ENCODE data around the gene WDR64.

Gene WDR64

DNA sequence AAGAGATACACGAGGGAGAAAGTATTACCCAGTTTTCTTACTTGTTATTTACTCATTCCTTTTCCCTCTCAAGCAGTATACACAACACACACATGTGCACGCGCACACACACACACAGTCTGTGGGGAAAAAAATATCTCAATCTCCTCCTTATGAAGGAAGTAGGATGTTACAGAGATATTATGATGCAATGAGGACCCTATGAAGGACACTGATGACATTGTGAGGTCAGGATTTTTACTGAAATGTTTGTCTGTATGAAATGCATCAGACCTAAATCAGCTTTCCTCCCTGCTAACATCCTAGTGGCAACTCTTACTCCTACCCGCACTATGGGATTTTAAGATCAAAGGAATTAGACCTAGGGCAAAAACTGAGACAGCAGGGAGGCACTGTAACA, at the start of gene WDR64:
TSS of gene WDR64 (plus strand) at position 270 of the 400 bp plus-strand sequence. CDS start 204 bp downstream, outside the sequence.
- Histone ChIP-seq H3K4me1 (ENCODE audit: control insufficient read depth, insufficient read depth, low read length) (no peaks in the 10 kb centered on the region), H3K9me3 (ENCODE audit: control insufficient read depth, insufficient read depth, low read length) (no peaks in the 10 kb centered on the region), H3K36me3 (ENCODE audit: control insufficient read depth, insufficient read depth, low read length) (no peaks in the 10 kb centered on the region), H3K4me3 (ENCODE audit: low read depth, low read length) (no peak within 1 kb of the TSS), H3K27me3 (ENCODE audit: control insufficient read depth, insufficient read depth, low read length) (no peaks in the 10 kb centered on the region), H3K9ac (ENCODE audit: low read depth, low read length) (no peak within 1 kb of the TSS)

DNA sequence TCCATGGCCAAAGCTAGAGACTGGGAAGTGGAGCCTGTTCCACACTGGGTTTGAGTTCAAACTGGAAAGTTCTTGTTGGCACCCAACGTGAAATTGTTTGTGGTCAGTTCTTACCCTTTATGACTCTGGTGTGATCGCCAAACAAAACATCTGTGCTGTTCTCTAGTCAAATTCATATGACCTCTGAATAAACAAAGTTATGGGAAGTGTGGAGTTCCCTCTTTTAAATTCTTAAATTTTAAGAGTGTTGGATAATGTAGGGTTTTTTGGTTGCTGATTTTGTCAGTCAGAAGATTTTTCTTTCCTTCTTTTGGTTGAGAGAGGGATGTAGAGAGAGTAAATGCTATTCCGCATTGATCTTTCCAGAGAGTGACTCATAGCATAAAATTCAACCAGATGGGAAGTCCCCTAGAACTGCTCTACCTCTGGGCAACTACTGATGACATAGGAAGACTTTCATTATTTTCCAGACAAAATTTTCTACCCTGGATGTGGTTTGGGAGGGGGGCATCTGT, 48.3 kb upstream of the WDR64 start:
- no peaks in the 10 kb centered on the region for H3K36me3 ChIP-seq (ENCODE audit: control insufficient read depth, insufficient read depth, low read length)
- H3K9me3 ChIP-seq (ENCODE audit: control insufficient read depth, insufficient read depth, low read length): no peaks in the 10 kb centered on the region
- H3K4me1 ChIP-seq (ENCODE audit: control insufficient read depth, insufficient read depth, low read length): no peaks in the 10 kb centered on the region
- no peak overlapping the region for H3K9ac ChIP-seq (ENCODE audit: low read depth, low read length)
- H3K4me3 ChIP-seq (ENCODE audit: low read depth, low read length): no peak overlapping the region
- H3K27me3 ChIP-seq (ENCODE audit: control insufficient read depth, insufficient read depth, low read length): no peaks in the 10 kb centered on the region

DNA sequence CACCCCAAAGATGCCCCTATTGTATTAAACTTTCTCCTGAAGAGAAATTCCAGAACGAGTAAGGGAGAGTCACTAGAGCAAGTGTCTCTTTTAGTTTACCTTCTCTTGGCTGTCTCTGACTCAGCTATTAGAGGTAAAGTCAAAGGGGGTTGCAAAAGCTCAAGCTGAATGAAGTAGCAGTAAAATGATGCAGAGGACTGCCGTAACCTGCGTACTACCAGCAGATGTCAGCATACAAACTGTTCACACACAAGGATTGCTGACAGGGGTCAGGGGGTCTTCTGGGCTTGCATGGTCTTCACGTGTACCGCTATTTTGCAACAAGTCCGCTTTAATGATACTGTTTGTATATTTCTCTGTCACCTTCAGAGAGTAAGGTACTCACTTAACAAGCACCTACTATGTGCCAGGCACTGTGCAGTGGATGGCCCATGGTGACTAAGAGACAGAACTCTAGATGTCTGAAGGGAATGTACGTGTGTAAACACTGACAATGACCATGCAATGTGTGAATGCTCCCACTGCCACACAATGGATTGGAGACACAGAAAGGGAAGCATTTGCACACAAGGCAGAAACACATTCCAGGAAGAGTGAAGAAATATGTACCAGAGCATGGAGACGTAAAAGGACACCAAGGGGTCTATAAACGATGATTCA, 46.8 kb upstream of the WDR64 start:
- Histone ChIP-seq H3K4me3 (ENCODE audit: low read depth, low read length) (no peak overlapping the region), H3K36me3 (ENCODE audit: control insufficient read depth, insufficient read depth, low read length) (no peaks in the 10 kb centered on the region)

DNA sequence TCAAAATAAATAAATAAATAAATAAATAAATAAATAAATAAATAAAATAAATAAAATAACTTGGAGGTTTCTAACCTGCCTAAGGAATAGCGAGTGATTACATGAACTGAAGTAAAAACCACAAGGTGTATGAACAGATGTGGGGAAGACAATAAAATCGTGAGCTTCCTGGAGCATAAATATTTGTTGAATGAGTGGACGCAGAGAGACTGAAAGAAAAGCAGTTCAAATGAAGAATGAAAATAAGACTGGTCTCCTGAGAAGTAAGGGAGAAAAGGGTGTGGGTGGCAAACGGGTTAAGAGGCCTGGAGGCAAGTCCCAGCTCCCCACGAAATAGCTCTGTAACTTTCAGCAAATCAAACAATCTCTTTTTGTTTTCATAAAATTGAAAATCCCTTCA, 45.5 kb upstream of the WDR64 start:
- H3K4me3 ChIP-seq (ENCODE audit: low read depth, low read length): no peak overlapping the region
- H3K9me3 ChIP-seq (ENCODE audit: control insufficient read depth, insufficient read depth, low read length): no peaks in the 10 kb centered on the region
- no peaks in the 10 kb centered on the region for H3K4me1 ChIP-seq (ENCODE audit: control insufficient read depth, insufficient read depth, low read length)
- H3K9ac ChIP-seq (ENCODE audit: low read depth, low read length): no peak overlapping the region
- no peaks in the 10 kb centered on the region for H3K27me3 ChIP-seq (ENCODE audit: control insufficient read depth, insufficient read depth, low read length)
- no peaks in the 10 kb centered on the region for H3K36me3 ChIP-seq (ENCODE audit: control insufficient read depth, insufficient read depth, low read length)

More for the DNA sequence above, 46.8 kb upstream of the WDR64 start:
- no peaks in the 10 kb centered on the region for H3K27me3 ChIP-seq (ENCODE audit: control insufficient read depth, insufficient read depth, low read length)
- H3K4me1 ChIP-seq (ENCODE audit: control insufficient read depth, insufficient read depth, low read length): no peaks in the 10 kb centered on the region
- no peak overlapping the region for H3K9ac ChIP-seq (ENCODE audit: low read depth, low read length)
- H3K9me3 ChIP-seq (ENCODE audit: control insufficient read depth, insufficient read depth, low read length): no peaks in the 10 kb centered on the region

DNA sequence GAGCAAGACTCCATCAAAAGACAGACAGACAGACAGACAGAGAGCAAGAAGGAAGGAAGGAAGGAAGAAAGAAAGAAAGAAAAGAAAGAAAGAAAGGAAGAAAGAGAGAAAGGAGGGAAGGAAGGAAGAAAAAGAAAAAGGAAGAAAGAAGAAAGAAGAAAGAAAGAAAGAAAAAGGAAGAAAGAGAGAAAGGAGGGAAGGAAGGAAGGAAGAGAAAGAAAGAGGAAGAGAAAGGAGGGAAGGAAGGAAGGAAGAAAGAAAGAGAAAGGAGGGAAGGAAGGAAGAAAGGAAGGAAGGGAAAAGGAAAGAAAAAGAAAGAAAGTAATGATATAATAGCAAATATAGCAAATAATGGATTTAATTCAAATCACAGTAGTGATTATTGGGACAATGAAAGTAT, 44.6 kb upstream of the WDR64 start:
- Histone ChIP-seq H3K9ac (ENCODE audit: low read depth, low read length) (no peak overlapping the region), H3K36me3 (ENCODE audit: control insufficient read depth, insufficient read depth, low read length) (no peaks in the 10 kb centered on the region), H3K4me3 (ENCODE audit: low read depth, low read length) (no peak overlapping the region), H3K27me3 (ENCODE audit: control insufficient read depth, insufficient read depth, low read length) (no peaks in the 10 kb centered on the region), H3K4me1 (ENCODE audit: control insufficient read depth, insufficient read depth, low read length) (no peaks in the 10 kb centered on the region), H3K9me3 (ENCODE audit: control insufficient read depth, insufficient read depth, low read length) (no peaks in the 10 kb centered on the region)

DNA sequence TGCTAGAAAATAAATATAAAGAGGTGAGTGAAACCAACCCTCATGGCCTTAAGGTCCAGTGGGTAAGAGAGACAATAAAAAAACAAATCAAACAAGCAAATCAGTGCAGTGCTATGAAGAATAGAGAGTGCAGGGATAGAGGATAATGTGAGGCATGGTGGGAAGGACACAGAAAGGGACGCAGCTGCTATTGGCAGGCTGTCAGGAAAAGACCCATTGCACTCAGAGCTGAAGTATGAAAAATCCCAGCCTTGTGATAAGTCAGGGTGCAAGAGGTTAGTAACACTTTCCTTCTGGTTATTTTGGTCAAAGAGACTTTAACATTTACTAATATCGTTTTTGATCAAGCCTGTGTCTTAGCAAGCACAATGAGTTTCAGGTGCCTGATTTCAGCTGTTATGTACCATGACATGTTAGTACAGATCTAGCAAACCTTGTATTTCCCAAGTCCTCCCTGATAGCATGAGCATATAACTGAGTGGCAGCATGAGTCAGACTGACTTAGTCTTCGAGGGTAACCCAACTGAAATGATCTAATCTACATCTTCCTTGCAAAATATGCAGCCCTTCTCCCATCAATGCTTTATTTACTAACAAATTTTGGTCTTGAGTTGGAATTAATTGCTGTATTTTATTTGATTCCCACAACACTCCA, 43.6 kb upstream of the WDR64 start:
- Histone ChIP-seq H3K9ac (ENCODE audit: low read depth, low read length) (no peak overlapping the region), H3K27me3 (ENCODE audit: control insufficient read depth, insufficient read depth, low read length) (no peaks in the 10 kb centered on the region), H3K36me3 (ENCODE audit: control insufficient read depth, insufficient read depth, low read length) (no peaks in the 10 kb centered on the region), H3K9me3 (ENCODE audit: control insufficient read depth, insufficient read depth, low read length) (no peaks in the 10 kb centered on the region), H3K4me1 (ENCODE audit: control insufficient read depth, insufficient read depth, low read length) (no peaks in the 10 kb centered on the region), H3K4me3 (ENCODE audit: low read depth, low read length) (no peak overlapping the region)

DNA sequence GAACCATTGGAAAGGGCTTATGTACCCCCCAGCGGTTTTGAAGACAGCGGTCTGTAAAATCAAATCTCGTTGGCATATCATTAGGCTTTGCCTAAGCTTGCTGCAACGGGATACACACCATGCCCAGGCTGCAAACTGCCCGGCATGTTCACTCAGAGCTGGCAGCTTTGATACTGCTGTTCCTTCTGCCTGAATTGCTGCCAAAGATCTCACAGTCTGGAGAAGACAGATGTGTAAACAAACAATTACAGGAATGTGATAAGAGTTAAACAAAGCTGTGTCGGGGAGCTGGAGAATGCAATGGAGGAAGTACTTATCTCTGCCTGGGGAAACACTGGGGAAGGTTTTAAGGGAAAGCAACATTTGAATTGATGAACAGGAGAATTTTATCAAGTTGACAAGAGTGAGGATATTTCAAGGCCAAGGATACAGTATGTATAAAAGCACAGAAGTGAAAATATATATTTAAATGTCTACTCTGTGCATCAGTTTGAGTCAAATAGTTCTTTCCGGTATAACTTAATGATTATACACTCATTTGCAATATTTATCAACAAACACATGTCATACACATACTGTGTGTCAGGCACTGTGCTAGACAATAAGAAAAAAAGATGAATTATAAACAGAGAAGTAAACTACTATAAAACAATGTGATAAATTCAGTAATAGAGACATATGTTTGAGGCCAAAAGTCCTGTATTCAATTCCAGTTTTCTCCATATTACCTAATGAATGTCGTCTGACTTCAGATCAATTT, 41.8 kb upstream of the WDR64 start:
- H3K9ac ChIP-seq (ENCODE audit: low read depth, low read length): no peak overlapping the region
- H3K36me3 ChIP-seq (ENCODE audit: control insufficient read depth, insufficient read depth, low read length): no peaks in the 10 kb centered on the region
- H3K27me3 ChIP-seq (ENCODE audit: control insufficient read depth, insufficient read depth, low read length): no peaks in the 10 kb centered on the region
- H3K4me3 ChIP-seq (ENCODE audit: low read depth, low read length): no peak overlapping the region
- no peaks in the 10 kb centered on the region for H3K9me3 ChIP-seq (ENCODE audit: control insufficient read depth, insufficient read depth, low read length)
- H3K4me1 ChIP-seq (ENCODE audit: control insufficient read depth, insufficient read depth, low read length): no peaks in the 10 kb centered on the region

DNA sequence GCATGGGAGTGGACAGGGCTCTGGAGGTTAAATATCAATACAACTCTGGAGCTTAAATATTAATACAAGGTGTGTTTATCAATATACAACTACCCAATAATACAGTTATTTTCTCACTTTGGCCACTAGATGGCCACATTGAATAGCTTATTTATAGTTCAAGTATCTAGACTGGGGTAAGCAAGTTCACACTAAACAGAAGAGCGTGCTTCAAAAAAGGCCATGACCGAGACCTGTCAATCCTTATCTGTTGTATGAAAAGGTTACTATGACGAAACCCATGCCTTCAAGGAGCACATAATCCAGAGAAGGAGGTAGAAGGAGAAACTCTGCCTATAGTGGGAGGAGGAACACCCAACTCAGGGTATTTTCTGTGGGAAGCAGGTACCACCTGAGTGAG, 41.0 kb upstream of the WDR64 start:
- Histone ChIP-seq H3K36me3 (ENCODE audit: control insufficient read depth, insufficient read depth, low read length) (no peaks in the 10 kb centered on the region), H3K9ac (ENCODE audit: low read depth, low read length) (no peak overlapping the region), H3K4me3 (ENCODE audit: low read depth, low read length) (no peak overlapping the region), H3K27me3 (ENCODE audit: control insufficient read depth, insufficient read depth, low read length) (no peaks in the 10 kb centered on the region), H3K9me3 (ENCODE audit: control insufficient read depth, insufficient read depth, low read length) (no peaks in the 10 kb centered on the region), H3K4me1 (ENCODE audit: control insufficient read depth, insufficient read depth, low read length) (no peaks in the 10 kb centered on the region)

DNA sequence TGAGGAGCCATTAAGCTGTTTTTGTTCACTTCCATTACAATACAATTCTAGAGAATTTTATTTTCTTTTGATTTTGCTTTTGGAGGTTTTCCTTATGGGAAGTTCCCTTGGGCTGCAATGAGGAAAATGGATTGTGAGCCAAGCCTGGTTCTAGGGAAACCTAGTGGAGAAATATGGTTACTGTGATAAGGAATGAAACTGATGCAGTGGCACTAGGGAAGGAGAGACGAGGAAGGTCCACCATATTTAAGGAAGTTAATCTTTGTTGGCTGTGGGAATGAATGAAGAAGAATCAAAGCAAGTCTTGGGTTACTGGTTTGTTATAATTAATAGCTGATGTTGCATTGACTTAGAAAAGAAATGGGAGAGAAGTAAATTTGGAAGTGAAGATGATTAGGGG, 40.3 kb upstream of the WDR64 start:
- no peaks in the 10 kb centered on the region for H3K9me3 ChIP-seq (ENCODE audit: control insufficient read depth, insufficient read depth, low read length)
- no peak overlapping the region for H3K4me3 ChIP-seq (ENCODE audit: low read depth, low read length)
- no peaks in the 10 kb centered on the region for H3K27me3 ChIP-seq (ENCODE audit: control insufficient read depth, insufficient read depth, low read length)
- H3K4me1 ChIP-seq (ENCODE audit: control insufficient read depth, insufficient read depth, low read length): no peaks in the 10 kb centered on the region
- H3K36me3 ChIP-seq (ENCODE audit: control insufficient read depth, insufficient read depth, low read length): no peaks in the 10 kb centered on the region
- no peak overlapping the region for H3K9ac ChIP-seq (ENCODE audit: low read depth, low read length)

DNA sequence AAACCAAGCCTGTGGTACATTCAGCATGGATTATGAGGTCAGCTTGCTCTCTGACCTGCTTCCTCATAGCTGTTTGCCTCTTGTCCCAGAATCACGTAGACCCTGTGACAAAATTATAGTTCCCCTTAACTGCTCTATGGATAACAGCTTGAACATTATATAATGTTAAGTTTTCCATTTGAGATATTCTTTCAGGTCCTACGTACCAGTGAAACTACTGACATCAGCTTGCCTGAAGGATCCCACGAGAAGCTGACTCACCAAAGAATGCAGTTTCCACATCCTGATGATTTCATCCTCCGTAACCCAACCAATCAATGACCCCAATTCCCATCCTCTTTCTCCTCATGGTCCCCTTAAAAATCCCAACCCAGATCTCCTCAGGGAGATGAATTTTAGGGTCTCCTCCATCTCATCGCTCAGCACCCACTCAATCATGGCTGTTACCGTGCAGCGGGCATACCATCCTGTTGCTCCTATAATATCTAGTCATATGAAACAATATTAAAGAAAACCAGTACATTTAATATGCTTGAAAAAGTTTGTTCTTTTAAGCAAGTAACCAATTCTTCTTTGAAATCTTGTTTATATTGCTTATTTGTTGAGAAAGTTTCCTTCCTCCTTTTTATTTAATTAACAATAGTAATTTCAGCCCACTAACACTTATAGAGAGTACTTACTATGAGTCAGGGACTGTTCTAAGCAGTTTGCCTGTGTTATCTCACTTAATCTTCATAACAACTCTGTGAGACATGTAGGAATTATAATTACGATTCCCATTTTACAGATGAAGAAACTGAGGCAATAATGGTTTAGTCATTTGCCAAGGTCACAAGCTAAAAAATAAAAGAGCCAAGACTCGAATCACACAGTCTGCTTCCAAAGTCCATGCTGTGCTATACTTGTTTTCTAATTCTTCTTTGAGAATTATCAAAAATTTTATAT, 39.3 kb upstream of the WDR64 start:
- Histone ChIP-seq H3K36me3 (ENCODE audit: control insufficient read depth, insufficient read depth, low read length) (no peaks in the 10 kb centered on the region), H3K4me1 (ENCODE audit: control insufficient read depth, insufficient read depth, low read length) (no peaks in the 10 kb centered on the region), H3K27me3 (ENCODE audit: control insufficient read depth, insufficient read depth, low read length) (no peaks in the 10 kb centered on the region), H3K9ac (ENCODE audit: low read depth, low read length) (no peak overlapping the region), H3K4me3 (ENCODE audit: low read depth, low read length) (no peak overlapping the region), H3K9me3 (ENCODE audit: control insufficient read depth, insufficient read depth, low read length) (no peaks in the 10 kb centered on the region)

DNA sequence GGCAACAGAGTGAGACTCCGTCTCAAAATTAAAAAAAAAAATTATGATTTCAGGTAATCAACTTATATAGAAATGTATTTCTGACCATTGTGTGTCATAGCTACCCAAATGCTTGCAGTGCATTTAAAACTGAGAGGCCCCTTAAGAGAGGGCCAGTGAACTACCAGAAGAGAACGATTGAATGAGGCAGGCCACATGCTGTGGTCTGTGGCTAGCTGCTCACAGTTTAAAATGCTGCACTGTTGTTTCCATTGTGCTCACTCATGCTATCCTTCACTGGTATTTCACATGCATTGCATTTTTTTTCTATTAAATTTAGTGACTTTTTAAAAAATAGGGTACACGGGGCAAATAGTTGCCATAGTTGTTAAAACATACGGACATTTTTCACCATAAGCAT, 37.9 kb upstream of the WDR64 start:
- no peak overlapping the region for H3K9ac ChIP-seq (ENCODE audit: low read depth, low read length)
- no peaks in the 10 kb centered on the region for H3K4me1 ChIP-seq (ENCODE audit: control insufficient read depth, insufficient read depth, low read length)
- no peaks in the 10 kb centered on the region for H3K9me3 ChIP-seq (ENCODE audit: control insufficient read depth, insufficient read depth, low read length)
- H3K36me3 ChIP-seq (ENCODE audit: control insufficient read depth, insufficient read depth, low read length): no peaks in the 10 kb centered on the region
- no peak overlapping the region for H3K4me3 ChIP-seq (ENCODE audit: low read depth, low read length)
- H3K27me3 ChIP-seq (ENCODE audit: control insufficient read depth, insufficient read depth, low read length): no peaks in the 10 kb centered on the region

Data from iPS-15b (cell line).